ENCODE results near the gene CLINT1.

GRCh38 chr5:157821405-157821804 is 37.5 kb downstream of the CLINT1 start:
- no peak for TF ChIP-seq GATA2 (IDR thresholded peaks at IDR 0.05; ENCODE audit: low read depth, low read length)
- no peak for TF ChIP-seq GATA3 (IDR thresholded peaks at IDR 0.05; ENCODE audit: low read depth, low read length)
